GM23338 (cell line): ENCODE measurements around the gene MRPS17. TPM values are rescaled to one million over a fixed set of nuclear protein-coding genes. Genes with fewer than 3 reads are reported as not detected.

Source experiments
- ATAC-seq: fragments of 200-7000 bp; cut with Tn5 transposase; 3 replicates; pipeline ENCODE4 v1.9.1; 2020
- DNase-seq: peaks from one replicate; pipeline ENCODE4 v3.0.0-alpha.2; 2015; ENCODE audit warnings: low spot score
- H2AFZ ChIP-seq: fragments of 200-600 bp; sonication (generic); 2 replicates; pipeline ENCODE4 v1.8.0; 2016; ENCODE audit warnings: antibody characterized with exemption, mild to moderate bottlenecking, moderate library complexity
- H3F3A ChIP-seq: fragments of 200-600 bp; sonication (generic); replicated peaks from 2 replicates; pipeline ENCODE4 v1.8.0; 2017; ENCODE audit warnings: antibody characterized with exemption, mixed run types, low read depth
- H3K27ac ChIP-seq: fragments of 200-600 bp; sonication (generic); 2 replicates; pipeline ENCODE4 v1.6.1; 2016; ENCODE audit warnings: low read depth
- H3K27me3 ChIP-seq: fragments of 200-600 bp; sonication (generic); 2 replicates; pipeline ENCODE4 v1.8.0; 2016; ENCODE audit warnings: mild to moderate bottlenecking, mixed run types, moderate library complexity; ENCODE audit not compliant: insufficient read depth
- H3K36me3 ChIP-seq: fragments of 200-600 bp; sonication (generic); 2 replicates; pipeline ENCODE4 v1.8.0; 2016; ENCODE audit warnings: mild to moderate bottlenecking; ENCODE audit not compliant: insufficient read depth
- H3K4me1 ChIP-seq: fragments of 200-600 bp; sonication (generic); 2 replicates; pipeline ENCODE4 v1.8.0; 2016; ENCODE audit warnings: mild to moderate bottlenecking, moderate library complexity; ENCODE audit not compliant: insufficient read depth
- H3K4me2 ChIP-seq: fragments of 200-600 bp; sonication (generic); 2 replicates; pipeline ENCODE4 v1.7.1; 2017; ENCODE audit warnings: mixed run types
- H3K4me3 ChIP-seq: fragments of 200-600 bp; sonication (generic); 2 replicates; pipeline ENCODE4 v1.6.1; 2016; ENCODE audit warnings: mixed run types
- H3K79me2 ChIP-seq: fragments of 200-600 bp; sonication (generic); replicated peaks from 2 replicates; pipeline ENCODE4 v1.8.0; 2017; ENCODE audit warnings: mild to moderate bottlenecking; ENCODE audit not compliant: insufficient read depth
- H3K9me2 ChIP-seq: fragments of 200-600 bp; sonication (generic); 2 replicates; pipeline ENCODE4 v1.8.0; 2017; ENCODE audit not compliant: insufficient read depth
- H4K20me1 ChIP-seq: fragments of 200-600 bp; sonication (generic); replicated peaks from 2 replicates; pipeline ENCODE4 v1.8.0; 2017; ENCODE audit warnings: mild to moderate bottlenecking; ENCODE audit not compliant: insufficient read depth
- H3K27ac Mint-ChIP-seq: 2 replicates; pipeline ENCODE4 v1.8.0; 2020; ENCODE audit warnings: inconsistent platforms, mild to moderate bottlenecking, moderate library complexity, mixed read lengths
- H3K27me3 Mint-ChIP-seq: 3 replicates; pipeline ENCODE4 v1.8.0; 2022; ENCODE audit warnings: low read depth, mild to moderate bottlenecking, moderate library complexity, mixed read lengths, inconsistent platforms; ENCODE audit not compliant: insufficient read depth, poor library complexity
- H3K36me3 Mint-ChIP-seq: 3 replicates; pipeline ENCODE4 v1.8.0; 2021; ENCODE audit warnings: low read depth, mild to moderate bottlenecking, inconsistent platforms, moderate library complexity, mixed read lengths
- H3K4me1 Mint-ChIP-seq: 3 replicates; pipeline ENCODE4 v1.8.0; 2020; ENCODE audit warnings: mild to moderate bottlenecking, inconsistent platforms, mixed read lengths
- H3K4me3 Mint-ChIP-seq: 3 replicates; pipeline ENCODE4 v1.8.0; 2021; ENCODE audit warnings: moderate library complexity, mild to moderate bottlenecking, inconsistent platforms, mixed read lengths
- H3K9me3 Mint-ChIP-seq: 3 replicates; pipeline ENCODE4 v1.8.0; 2020; ENCODE audit warnings: moderate library complexity, mild to moderate bottlenecking, inconsistent platforms, mixed read lengths
- CTCF ChIP-seq, 2 experiments: fragments of 200-600 bp in 1 of 2; sonication (generic) in 1 of 2; conservative IDR thresholded peaks; 2 replicates each; pipeline versions ENCODE4 v1.5.1 to v1.6.1; 2016 to 2017; ENCODE audit warnings: antibody characterized with exemption in 2 of 2, low read depth in 2 of 2, mild to moderate bottlenecking in 2 of 2, moderate library complexity in 1 of 2
- JUNB ChIP-seq: IDR thresholded peaks from one replicate; pipeline ENCODE4 v1.6.1; 2016; ENCODE audit warnings: antibody characterized with exemption; ENCODE audit not compliant: unreplicated experiment
- NANOG ChIP-seq: IDR thresholded peaks from 2 replicates; pipeline ENCODE4 v1.6.1; 2016; ENCODE audit warnings: antibody characterized with exemption, borderline replicate concordance
- ZNF331 ChIP-seq: fragments of 250-450 bp; sonication (Bioruptor Pico); IDR thresholded peaks from 2 replicates; pipeline ENCODE4 v1.5.0; 2020; ENCODE audit warnings: low read depth, mild to moderate bottlenecking, moderate library complexity
- polyA plus RNA-seq: library from polyadenylated mRNA; unstranded; fragments of >200 nt; fragmentation: Nextera tagmentation; extraction: Ambion mirVana; gene quantifications from 2 replicates; pipeline ENCODE4 v1.2.1, GENCODE V29; 2016
- total RNA-seq: library from RNA; depleted of rRNA; stranded (reverse); fragments of >200 nt; shearing (Covaris generic); gene quantifications from 2 replicates; pipeline ENCODE4 v1.2.3, GENCODE V29; 2014
- TF ChIP-seq, protein P1 (sequence below): IDR thresholded peaks from 2 replicates; pipeline ENCODE4 v1.6.1; 2016; ENCODE audit warnings: antibody characterized with exemption
- TF ChIP-seq, protein P2 (sequence below): fragments of 250-450 bp; sonication (Bioruptor Pico); IDR thresholded peaks from 2 replicates; pipeline ENCODE4 v1.5.0; 2020; ENCODE audit warnings: mild to moderate bottlenecking, moderate library complexity
- TF ChIP-seq, protein P3 (sequence below): IDR thresholded peaks from one replicate; pipeline ENCODE4 v1.6.1; 2018; ENCODE audit warnings: antibody characterized with exemption; ENCODE audit not compliant: unreplicated experiment

The MRPS17 gene
- total and polyA plus RNA-seq, 2 experiments from 2014 or later: 14.6 to 100 TPM

DNA sequence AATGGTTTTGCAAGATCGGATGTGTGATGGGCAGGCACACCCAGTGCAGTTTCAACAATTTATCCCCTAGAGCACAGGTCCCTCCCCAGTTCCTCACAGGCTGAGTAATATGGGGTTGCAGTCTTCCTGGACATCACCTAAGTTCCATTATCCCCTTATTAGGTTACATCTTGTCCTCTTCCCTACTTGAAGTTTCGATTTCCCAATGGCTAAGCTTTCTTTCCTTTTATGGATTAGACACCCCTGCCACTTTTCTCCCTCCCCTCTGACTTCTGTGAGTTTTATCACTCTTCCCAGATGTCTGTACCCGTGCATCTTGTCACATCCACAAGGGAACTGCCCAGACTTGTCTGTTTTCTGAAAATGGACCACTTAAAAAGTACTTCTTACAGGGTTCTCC lies 10.3 kb downstream of the MRPS17 start:
- TF ChIP-seq ZNF331 (no peak), JUNB (no peak), NANOG (no peak), CTCF (conservative IDR thresholded peaks at IDR 0.05; ENCODE audit: low read depth in 2 of 2) (no peak)
- TF ChIP-seq, protein P1, sequence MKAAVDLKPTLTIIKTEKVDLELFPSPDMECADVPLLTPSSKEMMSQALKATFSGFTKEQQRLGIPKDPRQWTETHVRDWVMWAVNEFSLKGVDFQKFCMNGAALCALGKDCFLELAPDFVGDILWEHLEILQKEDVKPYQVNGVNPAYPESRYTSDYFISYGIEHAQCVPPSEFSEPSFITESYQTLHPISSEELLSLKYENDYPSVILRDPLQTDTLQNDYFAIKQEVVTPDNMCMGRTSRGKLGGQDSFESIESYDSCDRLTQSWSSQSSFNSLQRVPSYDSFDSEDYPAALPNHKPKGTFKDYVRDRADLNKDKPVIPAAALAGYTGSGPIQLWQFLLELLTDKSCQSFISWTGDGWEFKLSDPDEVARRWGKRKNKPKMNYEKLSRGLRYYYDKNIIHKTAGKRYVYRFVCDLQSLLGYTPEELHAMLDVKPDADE: no peak
- TF ChIP-seq, protein P2, sequence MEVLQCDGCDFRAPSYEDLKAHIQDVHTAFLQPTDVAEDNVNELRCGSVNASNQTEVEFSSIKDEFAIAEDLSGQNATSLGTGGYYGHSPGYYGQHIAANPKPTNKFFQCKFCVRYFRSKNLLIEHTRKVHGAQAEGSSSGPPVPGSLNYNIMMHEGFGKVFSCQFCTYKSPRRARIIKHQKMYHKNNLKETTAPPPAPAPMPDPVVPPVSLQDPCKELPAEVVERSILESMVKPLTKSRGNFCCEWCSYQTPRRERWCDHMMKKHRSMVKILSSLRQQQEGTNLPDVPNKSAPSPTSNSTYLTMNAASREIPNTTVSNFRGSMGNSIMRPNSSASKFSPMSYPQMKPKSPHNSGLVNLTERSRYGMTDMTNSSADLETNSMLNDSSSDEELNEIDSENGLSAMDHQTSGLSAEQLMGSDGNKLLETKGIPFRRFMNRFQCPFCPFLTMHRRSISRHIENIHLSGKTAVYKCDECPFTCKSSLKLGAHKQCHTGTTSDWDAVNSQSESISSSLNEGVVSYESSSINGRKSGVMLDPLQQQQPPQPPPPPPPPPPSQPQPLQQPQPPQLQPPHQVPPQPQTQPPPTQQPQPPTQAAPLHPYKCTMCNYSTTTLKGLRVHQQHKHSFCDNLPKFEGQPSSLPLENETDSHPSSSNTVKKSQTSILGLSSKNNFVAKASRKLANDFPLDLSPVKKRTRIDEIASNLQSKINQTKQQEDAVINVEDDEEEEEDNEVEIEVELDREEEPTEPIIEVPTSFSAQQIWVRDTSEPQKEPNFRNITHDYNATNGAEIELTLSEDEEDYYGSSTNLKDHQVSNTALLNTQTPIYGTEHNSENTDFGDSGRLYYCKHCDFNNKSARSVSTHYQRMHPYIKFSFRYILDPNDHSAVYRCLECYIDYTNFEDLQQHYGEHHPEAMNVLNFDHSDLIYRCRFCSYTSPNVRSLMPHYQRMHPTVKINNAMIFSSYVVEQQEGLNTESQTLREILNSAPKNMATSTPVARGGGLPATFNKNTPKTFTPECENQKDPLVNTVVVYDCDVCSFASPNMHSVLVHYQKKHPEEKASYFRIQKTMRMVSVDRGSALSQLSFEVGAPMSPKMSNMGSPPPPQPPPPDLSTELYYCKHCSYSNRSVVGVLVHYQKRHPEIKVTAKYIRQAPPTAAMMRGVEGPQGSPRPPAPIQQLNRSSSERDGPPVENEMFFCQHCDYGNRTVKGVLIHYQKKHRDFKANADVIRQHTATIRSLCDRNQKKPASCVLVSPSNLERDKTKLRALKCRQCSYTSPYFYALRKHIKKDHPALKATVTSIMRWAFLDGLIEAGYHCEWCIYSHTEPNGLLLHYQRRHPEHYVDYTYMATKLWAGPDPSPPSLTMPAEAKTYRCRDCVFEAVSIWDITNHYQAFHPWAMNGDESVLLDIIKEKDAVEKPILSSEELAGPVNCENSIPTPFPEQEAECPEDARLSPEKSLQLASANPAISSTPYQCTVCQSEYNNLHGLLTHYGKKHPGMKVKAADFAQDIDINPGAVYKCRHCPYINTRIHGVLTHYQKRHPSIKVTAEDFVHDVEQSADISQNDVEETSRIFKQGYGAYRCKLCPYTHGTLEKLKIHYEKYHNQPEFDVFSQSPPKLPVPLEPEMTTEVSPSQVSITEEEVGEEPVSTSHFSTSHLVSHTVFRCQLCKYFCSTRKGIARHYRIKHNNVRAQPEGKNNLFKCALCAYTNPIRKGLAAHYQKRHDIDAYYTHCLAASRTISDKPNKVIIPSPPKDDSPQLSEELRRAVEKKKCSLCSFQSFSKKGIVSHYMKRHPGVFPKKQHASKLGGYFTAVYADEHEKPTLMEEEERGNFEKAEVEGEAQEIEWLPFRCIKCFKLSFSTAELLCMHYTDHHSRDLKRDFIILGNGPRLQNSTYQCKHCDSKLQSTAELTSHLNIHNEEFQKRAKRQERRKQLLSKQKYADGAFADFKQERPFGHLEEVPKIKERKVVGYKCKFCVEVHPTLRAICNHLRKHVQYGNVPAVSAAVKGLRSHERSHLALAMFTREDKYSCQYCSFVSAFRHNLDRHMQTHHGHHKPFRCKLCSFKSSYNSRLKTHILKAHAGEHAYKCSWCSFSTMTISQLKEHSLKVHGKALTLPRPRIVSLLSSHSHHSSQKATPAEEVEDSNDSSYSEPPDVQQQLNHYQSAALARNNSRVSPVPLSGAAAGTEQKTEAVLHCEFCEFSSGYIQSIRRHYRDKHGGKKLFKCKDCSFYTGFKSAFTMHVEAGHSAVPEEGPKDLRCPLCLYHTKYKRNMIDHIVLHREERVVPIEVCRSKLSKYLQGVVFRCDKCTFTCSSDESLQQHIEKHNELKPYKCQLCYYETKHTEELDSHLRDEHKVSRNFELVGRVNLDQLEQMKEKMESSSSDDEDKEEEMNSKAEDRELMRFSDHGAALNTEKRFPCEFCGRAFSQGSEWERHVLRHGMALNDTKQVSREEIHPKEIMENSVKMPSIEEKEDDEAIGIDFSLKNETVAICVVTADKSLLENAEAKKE (CRISPR knock-in tag): no peak
- TF ChIP-seq, protein P3, sequence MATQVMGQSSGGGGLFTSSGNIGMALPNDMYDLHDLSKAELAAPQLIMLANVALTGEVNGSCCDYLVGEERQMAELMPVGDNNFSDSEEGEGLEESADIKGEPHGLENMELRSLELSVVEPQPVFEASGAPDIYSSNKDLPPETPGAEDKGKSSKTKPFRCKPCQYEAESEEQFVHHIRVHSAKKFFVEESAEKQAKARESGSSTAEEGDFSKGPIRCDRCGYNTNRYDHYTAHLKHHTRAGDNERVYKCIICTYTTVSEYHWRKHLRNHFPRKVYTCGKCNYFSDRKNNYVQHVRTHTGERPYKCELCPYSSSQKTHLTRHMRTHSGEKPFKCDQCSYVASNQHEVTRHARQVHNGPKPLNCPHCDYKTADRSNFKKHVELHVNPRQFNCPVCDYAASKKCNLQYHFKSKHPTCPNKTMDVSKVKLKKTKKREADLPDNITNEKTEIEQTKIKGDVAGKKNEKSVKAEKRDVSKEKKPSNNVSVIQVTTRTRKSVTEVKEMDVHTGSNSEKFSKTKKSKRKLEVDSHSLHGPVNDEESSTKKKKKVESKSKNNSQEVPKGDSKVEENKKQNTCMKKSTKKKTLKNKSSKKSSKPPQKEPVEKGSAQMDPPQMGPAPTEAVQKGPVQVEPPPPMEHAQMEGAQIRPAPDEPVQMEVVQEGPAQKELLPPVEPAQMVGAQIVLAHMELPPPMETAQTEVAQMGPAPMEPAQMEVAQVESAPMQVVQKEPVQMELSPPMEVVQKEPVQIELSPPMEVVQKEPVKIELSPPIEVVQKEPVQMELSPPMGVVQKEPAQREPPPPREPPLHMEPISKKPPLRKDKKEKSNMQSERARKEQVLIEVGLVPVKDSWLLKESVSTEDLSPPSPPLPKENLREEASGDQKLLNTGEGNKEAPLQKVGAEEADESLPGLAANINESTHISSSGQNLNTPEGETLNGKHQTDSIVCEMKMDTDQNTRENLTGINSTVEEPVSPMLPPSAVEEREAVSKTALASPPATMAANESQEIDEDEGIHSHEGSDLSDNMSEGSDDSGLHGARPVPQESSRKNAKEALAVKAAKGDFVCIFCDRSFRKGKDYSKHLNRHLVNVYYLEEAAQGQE: no peak
- Histone ChIP-seq H3K4me2 (no peak overlapping the region), H3K9me2 (no peaks in the 10 kb centered on the region), H3K27ac (no peak overlapping the region), H3F3A (0 out of 2 replicates have a peak, but pooled peaks cover 3% of the 10 kb centered on the region), H3K79me2 (peaks cover 15% of the 10 kb centered on the region), H3K4me1 (no peaks in the 10 kb centered on the region), H4K20me1 (no peaks in the 10 kb centered on the region), H3K27me3 (peaks cover 13% of the 10 kb centered on the region), H2AFZ (no peak overlapping the region), H3K36me3 (no peaks in the 10 kb centered on the region), H3K4me3 (no peak overlapping the region)
- Mint-ChIP-seq H3K27ac (no peak overlapping the region), H3K4me3 (no peak overlapping the region), H3K36me3 (peaks cover 5% of the 10 kb centered on the region; the same call in 2 of the 3 replicates), H3K9me3 (no peaks in the 10 kb centered on the region), H3K4me1 (peaks cover 11% of the 10 kb centered on the region; the same call in 2 of the 3 replicates), H3K27me3 (peaks cover 19% of the 10 kb centered on the region)
- no peak for DNase-seq
- no peak for ATAC-seq
